B cell (primary cell): Measurements from ENCODE around the gene PLA2G4E.

ENCODE experiments used
- EZH2 ChIP-seq: IDR thresholded peaks from 2 replicates; pipeline ENCODE4 v1.6.1; 2012; ENCODE audit warnings: borderline replicate concordance, low read depth, mild to moderate bottlenecking, moderate library complexity, low read length; ENCODE audit not compliant: insufficient read depth, poor library complexity, severe bottlenecking
- TF ChIP-seq, protein P1 (sequence below): fragments of 200-600 bp; IDR thresholded peaks from one replicate; pipeline ENCODE4 v1.8.0; 2022; ENCODE audit warnings: antibody characterized with exemption, mild to moderate bottlenecking

DNA sequence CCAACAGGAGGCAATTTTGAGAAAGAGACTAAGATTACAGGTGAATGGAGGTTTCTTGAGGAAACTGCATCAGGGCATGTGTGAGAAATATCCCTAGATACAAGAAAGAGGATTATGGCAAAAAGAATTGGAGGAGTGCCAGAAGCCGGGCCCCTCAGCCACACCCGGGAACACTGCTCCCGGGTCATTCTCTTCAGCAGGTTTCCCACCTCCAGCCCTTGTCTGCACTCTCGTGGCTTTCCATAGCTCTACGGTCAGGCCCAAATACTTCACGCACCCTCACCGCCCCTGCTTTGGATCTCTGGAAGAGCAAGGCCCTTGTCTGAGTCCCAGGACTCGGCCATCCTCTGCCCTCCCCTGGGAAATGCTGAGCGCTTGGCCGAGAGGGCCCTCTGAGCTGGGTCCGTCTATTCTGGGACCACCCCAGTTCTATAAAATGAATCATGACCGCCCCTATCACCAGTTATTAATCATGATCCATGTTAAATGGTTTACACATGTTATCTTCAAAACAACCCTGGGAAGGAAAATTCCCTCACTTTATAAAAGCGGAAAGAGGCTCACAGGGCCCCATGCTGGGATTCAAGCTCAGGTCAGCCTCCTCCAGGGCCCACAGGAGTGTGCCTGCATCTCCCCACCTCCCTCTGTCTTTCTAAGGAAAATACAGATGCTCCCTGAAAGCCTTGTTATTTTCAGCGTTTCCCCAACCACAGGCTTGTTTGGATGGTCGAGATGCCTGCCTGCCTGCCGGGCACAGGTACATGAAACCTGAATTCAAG lies 88.1 kb downstream of the PLA2G4E start:
- no peak for TF ChIP-seq EZH2
- TF ChIP-seq, protein P1, sequence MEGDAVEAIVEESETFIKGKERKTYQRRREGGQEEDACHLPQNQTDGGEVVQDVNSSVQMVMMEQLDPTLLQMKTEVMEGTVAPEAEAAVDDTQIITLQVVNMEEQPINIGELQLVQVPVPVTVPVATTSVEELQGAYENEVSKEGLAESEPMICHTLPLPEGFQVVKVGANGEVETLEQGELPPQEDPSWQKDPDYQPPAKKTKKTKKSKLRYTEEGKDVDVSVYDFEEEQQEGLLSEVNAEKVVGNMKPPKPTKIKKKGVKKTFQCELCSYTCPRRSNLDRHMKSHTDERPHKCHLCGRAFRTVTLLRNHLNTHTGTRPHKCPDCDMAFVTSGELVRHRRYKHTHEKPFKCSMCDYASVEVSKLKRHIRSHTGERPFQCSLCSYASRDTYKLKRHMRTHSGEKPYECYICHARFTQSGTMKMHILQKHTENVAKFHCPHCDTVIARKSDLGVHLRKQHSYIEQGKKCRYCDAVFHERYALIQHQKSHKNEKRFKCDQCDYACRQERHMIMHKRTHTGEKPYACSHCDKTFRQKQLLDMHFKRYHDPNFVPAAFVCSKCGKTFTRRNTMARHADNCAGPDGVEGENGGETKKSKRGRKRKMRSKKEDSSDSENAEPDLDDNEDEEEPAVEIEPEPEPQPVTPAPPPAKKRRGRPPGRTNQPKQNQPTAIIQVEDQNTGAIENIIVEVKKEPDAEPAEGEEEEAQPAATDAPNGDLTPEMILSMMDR, result no peak
